GM21526 (cell line): ENCODE measurements around the gene RASSF5.
A peak's percentile ranks its signal among the peaks of the same experiment; 100 is the strongest.

Source experiments
- ATAC-seq: cut with Tn5 transposase; IDR thresholded peaks from one replicate; pipeline ENCODE4 v1.9.1; 2021; ENCODE audit warnings: moderate library complexity; ENCODE audit not compliant: unreplicated experiment, low FRiP score

RASSF5 gene

GRCh38 chr1:206507284-206508129 is at the start of gene RASSF5:
TSS of gene RASSF5 (plus strand) at chr1:206507531. CDS start at chr1:206507603, 72 bp downstream.
- peak; percentile 61 for ATAC-seq

- ATAC-seq = no peak
These were observed 47.6 kb upstream of the RASSF5 start for GRCh38 chr1:206459703-206460102.

GRCh38 chr1:206460836-206461426 is 46.4 kb upstream of the RASSF5 start:
- ATAC-seq = no peak

GRCh38 chr1:206461602-206462455 is 45.5 kb upstream of the RASSF5 start:
- no peak for ATAC-seq

- no peak for ATAC-seq
These were observed 44.2 kb upstream of the RASSF5 start for GRCh38 chr1:206463137-206463536.

GRCh38 chr1:206463911-206464310 is 43.4 kb upstream of the RASSF5 start:
- ATAC-seq = no peak

GRCh38 chr1:206464456-206464964 is 42.8 kb upstream of the RASSF5 start:
- ATAC-seq = no peak

GRCh38 chr1:206465951-206466350 is 41.4 kb upstream of the RASSF5 start:
- no peak for ATAC-seq

GRCh38 chr1:206466840-206467649 is 40.3 kb upstream of the RASSF5 start:
- ATAC-seq = no peak

- ATAC-seq = no peak
These were observed 39.4 kb upstream of the RASSF5 start for GRCh38 chr1:206467915-206468314.

- ATAC-seq = no peak
These were observed 38.8 kb upstream of the RASSF5 start for GRCh38 chr1:206468571-206468970.

GRCh38 chr1:206469411-206469932 is 37.9 kb upstream of the RASSF5 start:
- no peak for ATAC-seq

- ATAC-seq = peak; percentile 53
These were observed 37.2 kb upstream of the RASSF5 start, which contains the start of gene IKBKE for GRCh38 chr1:206469933-206470691. TSS of gene IKBKE (plus strand) at chr1:206470476. CDS start at chr1:206473228, 2,752 bp downstream.

GRCh38 chr1:206470692-206471414 is 36.5 kb upstream of the RASSF5 start:
- peak; percentile 16 for ATAC-seq

- ATAC-seq = no peak
These were observed 35.9 kb upstream of the RASSF5 start for GRCh38 chr1:206471415-206471801.

GRCh38 chr1:206472024-206472423 is 35.3 kb upstream of the RASSF5 start:
- no peak for ATAC-seq

- no peak for ATAC-seq
These were observed 34.9 kb upstream of the RASSF5 start for GRCh38 chr1:206472454-206472853.

GRCh38 chr1:206472886-206473285 is 34.4 kb upstream of the RASSF5 start:
- no peak for ATAC-seq
